HepG2 (cell line): ENCODE data around the gene ZFHX3. TPM values are rescaled to one million over a fixed set of nuclear protein-coding genes. Genes with fewer than 3 reads are reported as not detected.

Experiments used
- ARNT2 ChIP-seq: sonication (generic); formaldehyde crosslinking; IDR thresholded peaks from 2 replicates; pipeline ENCODE4 v1.8.0; 2022; ENCODE audit warnings: mild to moderate bottlenecking, low read depth, missing genetic modification reagents, moderate library complexity
- FOXK1 ChIP-seq: sonication (generic); formaldehyde crosslinking; IDR thresholded peaks from 2 replicates; pipeline ENCODE4 v1.4.0; 2020; ENCODE audit warnings: low read depth, missing genetic modification reagents, borderline replicate concordance
- MTA1 ChIP-seq: sonication (generic); formaldehyde crosslinking; IDR thresholded peaks from 2 replicates; pipeline ENCODE4 v1.4.0; 2020; ENCODE audit warnings: missing genetic modification reagents, mild to moderate bottlenecking, borderline replicate concordance
- POLR2G ChIP-seq: fragments of 200-400 bp; formaldehyde crosslinking; IDR thresholded peaks from 2 replicates; pipeline ENCODE4 v1.6.1; 2018; ENCODE audit warnings: mild to moderate bottlenecking, low read depth, low read length, moderate library complexity
- RBM22 ChIP-seq: fragments of 200-400 bp; formaldehyde crosslinking; optimal IDR thresholded peaks from 2 replicates; pipeline ENCODE3; 2017; ENCODE audit warnings: mild to moderate bottlenecking, low read length, moderate library complexity
- RFX1 ChIP-seq: fragments of 450-650 bp; IDR thresholded peaks from 2 replicates; pipeline ENCODE4 v1.6.1; 2017
- ZBTB3 ChIP-seq: sonication (generic); formaldehyde crosslinking; IDR thresholded peaks from 2 replicates; pipeline ENCODE4 v1.4.0; 2020; ENCODE audit warnings: low read depth, mild to moderate bottlenecking, moderate library complexity, missing genetic modification reagents, borderline replicate concordance
- ZNF331 ChIP-seq: sonication (generic); formaldehyde crosslinking; IDR thresholded peaks from 2 replicates; pipeline ENCODE4 v1.4.0; 2020; ENCODE audit warnings: missing genetic modification reagents
- ZNF619 ChIP-seq: sonication (generic); formaldehyde crosslinking; IDR thresholded peaks from 2 replicates; pipeline ENCODE4 v1.4.0; 2020; ENCODE audit warnings: mild to moderate bottlenecking, missing genetic modification reagents
- ZNF709 ChIP-seq: sonication (generic); formaldehyde crosslinking; IDR thresholded peaks from 2 replicates; pipeline ENCODE4 v1.5.0; 2020; ENCODE audit warnings: mild to moderate bottlenecking, missing genetic modification reagents
- ZNF772 ChIP-seq: sonication (generic); formaldehyde crosslinking; IDR thresholded peaks from 2 replicates; pipeline ENCODE4 v1.5.0; 2020; ENCODE audit warnings: mild to moderate bottlenecking, missing genetic modification reagents
- ZNF891 ChIP-seq: sonication (generic); formaldehyde crosslinking; IDR thresholded peaks from 2 replicates; pipeline ENCODE4 v1.5.0; 2020; ENCODE audit warnings: mild to moderate bottlenecking, missing genetic modification reagents
- polyA plus RNA-seq, 8 experiments: library from polyadenylated mRNA; depleted of rRNA in 3 of 8; stranded (reverse) in 7 of 8; unstranded in 1 of 8; fragments of >200 nt; fragmentation: Illumina TruSeq in 4 of 8; extraction: Trizol in 4 of 8; gene quantifications; 2 replicates each; pipeline versions ENCODE4 v1.2.1 to v1.2.3, GENCODE V29; 2011 to 2016; ENCODE audit warnings: low read depth in 4 of 8, missing spikeins in 1 of 8, mixed read lengths in 1 of 8; ENCODE audit not compliant: insufficient read depth in 1 of 8
- total RNA-seq, 5 experiments: library from RNA; depleted of rRNA; stranded (reverse); fragments of >200 nt; fragmentation: Illumina TruSeq; extraction: Trizol; gene quantifications; 2 replicates each; pipeline ENCODE4 v1.2.3, GENCODE V29; 2016; ENCODE audit warnings: low read depth in 1 of 5
- TF ChIP-seq, protein P1 (sequence below): sonication (generic); formaldehyde crosslinking; IDR thresholded peaks from 2 replicates; pipeline ENCODE4 v1.4.0; 2020; ENCODE audit warnings: missing genetic modification reagents, borderline replicate concordance
- TF ChIP-seq, protein P2 (sequence below): sonication (generic); formaldehyde crosslinking; IDR thresholded peaks from 2 replicates; pipeline ENCODE4 v1.4.0; 2020; ENCODE audit warnings: mild to moderate bottlenecking, missing genetic modification reagents

Gene ZFHX3
- total and polyA plus RNA-seq, 2 of the 13 experiments (the other 11 are each of a cell fraction or from before 2014, with no cell fraction given): 5.0 to 6.0 TPM

DNA sequence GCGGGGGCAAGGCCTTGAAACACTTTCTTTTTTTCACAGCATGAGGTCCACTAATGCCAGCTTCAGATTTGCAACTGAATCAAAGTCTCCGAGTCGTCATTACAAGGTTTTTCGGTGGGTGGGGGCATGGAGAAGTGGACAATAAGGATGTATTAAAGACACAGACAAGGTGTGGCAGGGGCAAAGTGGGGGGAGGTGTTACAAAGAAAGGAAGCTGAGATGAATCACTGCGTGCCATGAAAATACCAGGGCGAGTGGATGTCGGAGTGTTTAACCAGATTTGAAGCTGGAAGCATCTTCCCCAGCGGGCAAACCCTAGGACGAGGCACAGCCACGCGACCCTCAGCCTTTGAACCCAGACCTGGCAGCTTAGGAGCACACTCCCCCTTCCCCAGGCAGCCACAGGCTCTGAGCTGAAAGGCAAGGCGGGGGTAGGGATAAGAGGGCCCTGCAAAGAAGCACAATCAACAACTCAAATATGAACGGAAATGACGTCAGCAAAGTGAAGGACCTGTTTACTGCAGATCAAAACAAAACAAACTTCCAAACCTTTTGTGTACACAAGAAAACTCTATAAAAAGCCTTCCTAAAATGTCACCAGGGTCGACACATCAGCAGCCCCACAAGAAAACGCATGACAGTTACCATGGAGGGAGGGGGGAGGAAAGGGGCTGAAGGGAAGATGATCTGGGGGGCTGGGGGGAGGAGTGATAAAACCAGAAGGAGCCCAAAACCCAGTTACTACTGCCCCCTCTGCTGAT, 5.6 kb upstream of the ZFHX3 start (continued):
- no peak for TF ChIP-seq ZBTB3 (CRISPR knock-in tag)
- peak; percentile 94; the same call in 1 of the 2 replicates for TF ChIP-seq MTA1 (CRISPR knock-in tag)
- TF ChIP-seq ZNF891 (CRISPR knock-in tag): peak; percentile 46; the same call in 1 of the 2 replicates
- TF ChIP-seq ZNF709 (CRISPR knock-in tag): peak; percentile 65; the same call in 1 of the 2 replicates
- TF ChIP-seq, protein P1, sequence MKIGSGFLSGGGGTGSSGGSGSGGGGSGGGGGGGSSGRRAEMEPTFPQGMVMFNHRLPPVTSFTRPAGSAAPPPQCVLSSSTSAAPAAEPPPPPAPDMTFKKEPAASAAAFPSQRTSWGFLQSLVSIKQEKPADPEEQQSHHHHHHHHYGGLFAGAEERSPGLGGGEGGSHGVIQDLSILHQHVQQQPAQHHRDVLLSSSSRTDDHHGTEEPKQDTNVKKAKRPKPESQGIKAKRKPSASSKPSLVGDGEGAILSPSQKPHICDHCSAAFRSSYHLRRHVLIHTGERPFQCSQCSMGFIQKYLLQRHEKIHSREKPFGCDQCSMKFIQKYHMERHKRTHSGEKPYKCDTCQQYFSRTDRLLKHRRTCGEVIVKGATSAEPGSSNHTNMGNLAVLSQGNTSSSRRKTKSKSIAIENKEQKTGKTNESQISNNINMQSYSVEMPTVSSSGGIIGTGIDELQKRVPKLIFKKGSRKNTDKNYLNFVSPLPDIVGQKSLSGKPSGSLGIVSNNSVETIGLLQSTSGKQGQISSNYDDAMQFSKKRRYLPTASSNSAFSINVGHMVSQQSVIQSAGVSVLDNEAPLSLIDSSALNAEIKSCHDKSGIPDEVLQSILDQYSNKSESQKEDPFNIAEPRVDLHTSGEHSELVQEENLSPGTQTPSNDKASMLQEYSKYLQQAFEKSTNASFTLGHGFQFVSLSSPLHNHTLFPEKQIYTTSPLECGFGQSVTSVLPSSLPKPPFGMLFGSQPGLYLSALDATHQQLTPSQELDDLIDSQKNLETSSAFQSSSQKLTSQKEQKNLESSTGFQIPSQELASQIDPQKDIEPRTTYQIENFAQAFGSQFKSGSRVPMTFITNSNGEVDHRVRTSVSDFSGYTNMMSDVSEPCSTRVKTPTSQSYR (CRISPR knock-in tag): peak; percentile 87; the same call in 1 of the 2 replicates
- peak; percentile 54; the same call in 1 of the 2 replicates for TF ChIP-seq ARNT2 (CRISPR knock-in tag)
- TF ChIP-seq ZNF331 (CRISPR knock-in tag): no peak
- TF ChIP-seq RBM22: no peak
- TF ChIP-seq FOXK1 (CRISPR knock-in tag): peak; percentile 85; the same call in 1 of the 2 replicates
- TF ChIP-seq ZNF619 (CRISPR knock-in tag): peak; percentile 76; the same call in 1 of the 2 replicates
- TF ChIP-seq RFX1: no peak
- TF ChIP-seq, protein P2, sequence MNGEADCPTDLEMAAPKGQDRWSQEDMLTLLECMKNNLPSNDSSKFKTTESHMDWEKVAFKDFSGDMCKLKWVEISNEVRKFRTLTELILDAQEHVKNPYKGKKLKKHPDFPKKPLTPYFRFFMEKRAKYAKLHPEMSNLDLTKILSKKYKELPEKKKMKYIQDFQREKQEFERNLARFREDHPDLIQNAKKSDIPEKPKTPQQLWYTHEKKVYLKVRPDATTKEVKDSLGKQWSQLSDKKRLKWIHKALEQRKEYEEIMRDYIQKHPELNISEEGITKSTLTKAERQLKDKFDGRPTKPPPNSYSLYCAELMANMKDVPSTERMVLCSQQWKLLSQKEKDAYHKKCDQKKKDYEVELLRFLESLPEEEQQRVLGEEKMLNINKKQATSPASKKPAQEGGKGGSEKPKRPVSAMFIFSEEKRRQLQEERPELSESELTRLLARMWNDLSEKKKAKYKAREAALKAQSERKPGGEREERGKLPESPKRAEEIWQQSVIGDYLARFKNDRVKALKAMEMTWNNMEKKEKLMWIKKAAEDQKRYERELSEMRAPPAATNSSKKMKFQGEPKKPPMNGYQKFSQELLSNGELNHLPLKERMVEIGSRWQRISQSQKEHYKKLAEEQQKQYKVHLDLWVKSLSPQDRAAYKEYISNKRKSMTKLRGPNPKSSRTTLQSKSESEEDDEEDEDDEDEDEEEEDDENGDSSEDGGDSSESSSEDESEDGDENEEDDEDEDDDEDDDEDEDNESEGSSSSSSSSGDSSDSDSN (CRISPR knock-in tag): peak; percentile 72
- TF ChIP-seq POLR2G: 0 out of 2 replicates have a peak, but pooled peaks have one; percentile 25
- TF ChIP-seq ZNF772: peak; percentile 68; the same call in 1 of the 2 replicates
